Measurements from ENCODE around the gene DIDO1.

The DIDO1 gene

DNA sequence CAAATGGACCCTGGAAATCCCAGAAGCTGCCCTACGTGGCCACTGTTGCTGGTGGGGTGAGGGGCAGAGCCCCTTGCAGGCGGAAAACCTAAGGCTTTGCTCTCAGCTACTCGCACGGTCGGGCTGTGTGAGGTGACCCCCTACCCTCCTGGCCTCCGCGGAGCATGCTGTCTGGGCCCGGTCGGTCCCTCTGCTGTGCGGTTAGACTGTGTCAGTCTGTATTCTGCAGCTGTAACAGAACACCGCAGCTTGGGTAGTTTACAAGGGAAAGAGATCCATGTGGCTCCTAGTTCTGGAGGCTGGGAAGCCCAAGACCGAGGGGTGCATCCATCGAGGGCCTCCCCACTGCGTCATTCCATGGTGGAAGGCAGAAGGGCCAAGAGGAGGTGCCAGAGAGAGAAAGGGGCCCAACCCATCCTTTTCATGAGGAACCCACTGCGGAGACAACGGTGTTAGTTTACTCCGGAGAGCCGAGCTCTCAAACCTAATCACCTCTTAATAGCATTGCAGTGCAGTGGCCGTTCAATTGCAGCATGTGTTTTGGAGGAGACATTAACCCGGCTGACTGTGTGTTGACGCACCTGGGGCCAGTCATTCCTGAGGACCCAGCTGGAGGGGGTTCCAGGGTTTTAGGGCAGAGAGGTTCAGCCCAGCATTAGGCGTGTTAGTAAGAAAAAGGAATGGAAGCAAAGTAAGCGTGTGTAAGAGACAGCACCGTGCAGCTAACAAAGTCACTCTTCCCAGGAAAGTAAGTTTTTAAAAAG lies 91.2 kb downstream of the DIDO1 start:
- DNase-seq = no peak
- H3K9me3 Mint-ChIP-seq = no peaks in the 10 kb centered on the region
- H3K27me3 Mint-ChIP-seq = no peaks in the 10 kb centered on the region
- peaks cover 13% of the 10 kb centered on the region for H3K4me1 Mint-ChIP-seq
- ATAC-seq = no peak
- H3K4me3 Mint-ChIP-seq = no peak overlapping the region
- no peak overlapping the region for H3K27ac Mint-ChIP-seq

- H3K4me1 Mint-ChIP-seq = peaks cover 13% of the 10 kb centered on the region
- DNase-seq (no peak), ATAC-seq (no peak)
- no peaks in the 10 kb centered on the region for H3K9me3 Mint-ChIP-seq
- H3K4me3 Mint-ChIP-seq = no peak overlapping the region
- H3K27ac Mint-ChIP-seq = peak overlapping the region in 1 of 2 donors; percentile 65
- no peaks in the 10 kb centered on the region for H3K27me3 Mint-ChIP-seq
These were observed 93.3 kb downstream of the DIDO1 start for GRCh38 chr20:62832951-62833391.

DNA sequence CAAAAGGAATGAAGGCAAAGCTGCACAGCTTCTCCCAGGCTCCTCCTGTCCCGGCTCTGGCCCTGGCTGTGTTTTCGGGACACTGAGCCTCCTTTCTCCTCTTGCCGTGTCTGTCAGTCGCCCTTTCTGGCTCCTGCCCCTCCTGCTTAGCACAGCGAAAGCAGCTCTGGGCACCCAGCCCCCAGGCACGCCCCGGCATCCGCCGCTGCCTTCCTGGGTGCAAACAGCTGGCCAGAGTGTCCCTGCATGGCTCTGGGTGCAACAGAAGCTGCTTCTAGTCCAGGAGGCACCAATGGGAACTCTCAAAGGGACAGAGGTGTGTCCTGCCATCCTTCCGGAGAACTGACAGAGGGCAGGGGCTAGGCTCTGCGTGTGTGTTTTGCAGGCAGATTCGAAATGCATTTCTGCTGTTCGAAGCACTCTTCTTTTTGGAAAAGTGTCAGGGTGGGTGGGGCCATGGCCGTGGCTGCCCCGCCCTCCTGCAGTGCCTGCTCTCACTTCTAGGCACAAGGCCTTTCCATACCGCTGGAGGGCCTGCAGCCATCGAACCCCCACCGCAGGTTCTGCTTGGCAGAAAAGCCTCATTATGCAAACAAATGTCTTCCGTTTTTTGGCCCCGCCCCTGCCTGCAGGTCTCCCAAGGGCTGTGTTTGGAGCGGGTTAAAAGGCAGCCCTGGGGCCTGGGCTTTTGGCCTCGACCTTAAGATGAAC lies 93.9 kb downstream of the DIDO1 start:
- DNase-seq (no peak), ATAC-seq (no peak)
- Mint-ChIP-seq H3K4me1 (peaks cover 13% of the 10 kb centered on the region), H3K4me3 (no peak overlapping the region), H3K9me3 (no peaks in the 10 kb centered on the region), H3K27me3 (no peaks in the 10 kb centered on the region), H3K27ac (no peak overlapping the region)

DNA sequence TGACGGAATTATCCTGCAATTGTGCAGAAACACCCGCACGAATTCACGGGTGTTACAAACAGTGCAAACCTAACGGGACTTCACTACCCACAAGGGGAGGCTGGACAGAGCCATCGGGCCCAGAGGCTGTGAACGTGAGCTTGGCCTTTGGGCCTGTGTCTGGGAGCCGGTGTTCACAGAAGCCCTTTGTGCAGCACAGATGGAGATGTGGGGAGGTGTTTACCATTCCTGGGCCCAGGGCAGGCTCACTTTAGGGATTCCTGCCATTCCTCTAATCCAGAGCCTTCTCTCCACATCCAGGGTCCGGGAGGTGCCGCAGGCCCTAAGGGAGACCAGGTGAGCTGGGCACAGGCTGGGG lies 94.5 kb downstream of the DIDO1 start:
- no peak overlapping the region for H3K4me3 Mint-ChIP-seq
- H3K27ac Mint-ChIP-seq = no peak overlapping the region
- ATAC-seq (no peak), DNase-seq (no peak)
- H3K4me1 Mint-ChIP-seq = peaks cover 13% of the 10 kb centered on the region
- H3K9me3 Mint-ChIP-seq = no peaks in the 10 kb centered on the region
- no peaks in the 10 kb centered on the region for H3K27me3 Mint-ChIP-seq

DNA sequence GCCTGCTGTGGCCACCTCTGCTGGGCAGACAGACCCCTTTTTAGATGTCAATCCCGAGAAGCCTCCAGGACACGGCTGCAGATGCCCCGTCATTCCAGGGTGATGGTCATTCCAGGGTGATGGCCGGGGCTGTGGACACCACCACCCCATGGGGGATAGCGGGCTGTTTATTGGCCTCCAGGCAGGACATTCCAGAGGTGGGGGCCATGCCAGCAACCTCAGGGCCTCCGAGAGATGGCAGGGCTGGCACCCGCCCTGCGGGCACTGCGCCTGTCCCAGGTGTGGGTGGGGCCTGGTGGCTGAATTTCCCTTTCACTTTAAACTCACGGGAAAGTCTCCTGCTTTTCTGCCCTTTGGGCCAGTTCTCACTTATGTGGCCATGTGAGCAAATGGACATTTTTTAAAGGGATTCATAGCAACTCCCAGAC lies 94.9 kb downstream of the DIDO1 start:
- H3K27me3 Mint-ChIP-seq = no peaks in the 10 kb centered on the region
- peak overlapping the region in 1 of 2 donors; percentile 7 for H3K27ac Mint-ChIP-seq
- peaks cover 13% of the 10 kb centered on the region for H3K4me1 Mint-ChIP-seq
- no peak overlapping the region for H3K4me3 Mint-ChIP-seq
- no peaks in the 10 kb centered on the region for H3K9me3 Mint-ChIP-seq
- DNase-seq = no peak
- no peak for ATAC-seq

GRCh38 chr20:62830821-62831220 lies 95.5 kb downstream of the DIDO1 start:
- H3K4me1 Mint-ChIP-seq = peaks cover 13% of the 10 kb centered on the region
- no peaks in the 10 kb centered on the region for H3K9me3 Mint-ChIP-seq
- ATAC-seq = no peak
- no peak overlapping the region for H3K4me3 Mint-ChIP-seq
- no peak for DNase-seq
- H3K27me3 Mint-ChIP-seq = no peaks in the 10 kb centered on the region
- H3K27ac Mint-ChIP-seq = no peak overlapping the region

DNA sequence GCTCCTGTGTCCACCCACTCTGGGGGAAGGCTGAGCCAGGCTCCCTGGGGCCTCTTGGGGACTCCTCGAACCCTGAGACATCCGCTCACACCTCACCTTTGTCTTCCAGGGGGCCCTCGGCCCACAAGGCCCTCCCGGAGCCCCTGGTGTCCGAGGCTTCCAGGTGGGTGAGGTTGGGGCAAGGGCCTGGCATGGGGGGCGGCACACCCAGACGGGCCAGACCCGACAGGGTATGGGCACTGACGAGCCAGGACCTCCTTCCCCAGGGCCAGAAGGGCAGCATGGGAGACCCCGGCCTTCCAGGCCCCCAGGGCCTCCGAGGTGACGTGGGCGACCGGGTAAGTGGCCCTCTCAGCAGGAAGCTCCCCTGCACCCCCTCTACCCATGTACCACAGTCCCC lies 96.1 kb downstream of the DIDO1 start:
- Mint-ChIP-seq H3K9me3 (no peaks in the 10 kb centered on the region), H3K4me3 (no peak overlapping the region), H3K4me1 (peaks cover 13% of the 10 kb centered on the region), H3K27me3 (no peaks in the 10 kb centered on the region), H3K27ac (no peak overlapping the region)
- no peak for ATAC-seq
- DNase-seq = no peak

GRCh38 chr20:62829231-62830230 lies 96.8 kb downstream of the DIDO1 start:
- Mint-ChIP-seq H3K9me3 (no peaks in the 10 kb centered on the region), H3K4me1 (peaks cover 13% of the 10 kb centered on the region), H3K27me3 (no peaks in the 10 kb centered on the region), H3K4me3 (no peak overlapping the region), H3K27ac (no peak overlapping the region)
- peak; percentile 16 for ATAC-seq
- no peak for DNase-seq

- DNase-seq (no peak), ATAC-seq (no peak)
- Mint-ChIP-seq H3K27ac (no peak overlapping the region), H3K27me3 (no peaks in the 10 kb centered on the region), H3K4me1 (peaks cover 13% of the 10 kb centered on the region), H3K9me3 (no peaks in the 10 kb centered on the region), H3K4me3 (no peak overlapping the region)
These were observed 97.6 kb downstream of the DIDO1 start for GRCh38 chr20:62828511-62829230.

GRCh38 chr20:62828051-62828450 lies 98.3 kb downstream of the DIDO1 start:
- Mint-ChIP-seq H3K27ac (no peak overlapping the region), H3K27me3 (no peaks in the 10 kb centered on the region), H3K4me1 (peaks cover 13% of the 10 kb centered on the region), H3K9me3 (no peaks in the 10 kb centered on the region), H3K4me3 (no peak overlapping the region)
- ATAC-seq (no peak), DNase-seq (no peak)
